CD4-positive, alpha-beta T cell treated with Interleukin-17A for 1 hour (primary cell): ENCODE results near the gene CNTNAP5.

Source experiments
- DNase-seq: peaks from one replicate; pipeline ENCODE4 v3.0.0-alpha.2; 2020

CNTNAP5 gene

DNA sequence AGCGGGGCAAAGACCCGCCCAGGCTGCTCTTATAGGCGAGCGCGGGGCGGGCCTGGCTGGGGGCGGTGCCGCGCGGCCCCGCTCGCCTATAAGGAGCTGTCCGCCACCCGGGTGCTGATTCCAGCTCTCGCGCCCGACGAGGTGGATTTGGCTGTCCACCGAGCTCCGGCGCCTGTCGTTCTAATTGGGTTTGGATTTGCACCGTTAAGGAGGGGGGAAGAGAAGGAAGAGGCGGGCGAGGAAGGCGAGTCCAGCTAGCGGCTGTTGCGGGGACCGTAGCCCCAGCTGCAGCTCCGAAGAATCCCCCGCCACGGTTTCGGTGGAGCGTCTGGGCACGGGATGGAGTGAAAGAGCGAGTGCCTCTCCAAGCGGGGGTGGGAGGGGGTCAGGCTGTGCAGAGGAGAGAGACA is at the start of gene CNTNAP5:
TSS of gene CNTNAP5 (plus strand) at position 117 of the 410 bp plus-strand sequence. CDS start 364 bp downstream, outside the sequence.
- no peak for DNase-seq

DNA sequence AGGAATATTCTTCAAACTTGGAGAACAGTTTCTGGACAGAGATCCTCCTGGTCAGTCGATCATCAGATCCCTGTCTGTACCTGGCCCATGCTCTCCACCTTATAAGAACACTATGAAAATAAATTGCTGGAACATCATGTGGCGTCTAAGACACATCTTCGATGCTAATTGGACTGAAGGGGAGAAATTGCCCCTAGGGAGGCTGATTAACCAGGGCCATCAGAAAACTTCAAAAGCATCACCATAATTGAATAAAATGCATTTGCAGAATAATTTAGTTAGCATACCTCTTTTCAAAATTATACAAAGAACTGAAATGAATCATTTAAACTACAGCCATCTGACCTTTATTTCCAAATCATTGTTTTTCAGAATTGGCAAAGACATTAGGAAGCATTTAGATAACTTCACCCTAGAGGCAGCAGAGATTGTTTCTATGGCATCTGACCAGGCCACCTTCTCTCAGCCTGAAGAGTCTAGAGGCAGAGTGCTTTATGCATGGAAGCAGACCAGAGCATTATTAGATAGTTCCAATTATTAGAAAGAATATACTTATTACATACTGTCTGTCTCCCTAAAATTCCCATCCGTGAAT is 48.9 kb upstream of the CNTNAP5 start:
- DNase-seq, result no peak

DNA sequence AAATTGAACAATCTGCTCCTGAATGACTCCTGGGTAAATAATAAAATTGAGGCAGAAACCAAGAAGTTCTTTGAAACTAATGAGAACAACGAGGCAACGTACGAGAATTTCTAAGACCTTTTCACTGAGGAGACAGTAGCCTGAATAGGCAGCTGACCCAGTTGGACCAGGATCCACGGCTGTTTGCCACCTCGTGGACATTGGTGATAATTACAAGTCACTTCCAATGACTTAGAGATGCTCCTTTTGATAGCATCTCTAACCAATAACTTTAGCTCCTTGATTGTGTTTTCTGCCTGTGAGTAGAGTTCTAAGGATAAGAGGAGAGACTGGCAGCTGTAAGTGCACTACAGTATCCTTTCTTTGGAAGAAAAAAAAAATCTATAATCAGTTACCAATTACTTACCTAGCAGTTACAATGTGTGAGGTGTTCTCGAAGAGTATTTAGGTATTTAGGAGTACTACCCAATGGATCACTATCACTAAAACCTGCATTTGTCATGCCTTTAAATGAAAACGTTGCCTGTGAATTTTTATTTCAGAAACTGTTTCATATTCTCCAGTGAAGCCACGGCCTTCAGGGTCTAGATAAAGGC is 31.3 kb upstream of the CNTNAP5 start:
- peak; percentile 1 for DNase-seq

DNA sequence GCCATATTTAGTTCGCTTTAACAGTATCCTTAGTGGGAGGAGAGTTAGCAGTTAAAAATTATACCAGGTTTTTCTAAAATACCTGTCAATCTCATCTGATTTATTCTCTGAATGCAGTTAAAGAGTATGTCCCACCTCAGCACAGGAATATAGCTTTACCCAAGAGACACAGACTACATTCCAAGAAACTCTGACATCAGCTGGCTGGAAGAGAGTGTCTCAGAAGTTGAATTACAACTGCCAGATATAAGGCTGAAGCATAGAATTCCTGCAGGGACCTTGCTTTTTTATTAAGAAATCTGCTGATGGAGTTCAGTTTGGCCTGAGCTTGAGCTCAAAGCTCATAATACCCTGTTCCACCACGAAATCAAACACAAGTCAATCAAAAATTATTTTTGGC is 25.4 kb upstream of the CNTNAP5 start:
- DNase-seq, result no peak

DNA sequence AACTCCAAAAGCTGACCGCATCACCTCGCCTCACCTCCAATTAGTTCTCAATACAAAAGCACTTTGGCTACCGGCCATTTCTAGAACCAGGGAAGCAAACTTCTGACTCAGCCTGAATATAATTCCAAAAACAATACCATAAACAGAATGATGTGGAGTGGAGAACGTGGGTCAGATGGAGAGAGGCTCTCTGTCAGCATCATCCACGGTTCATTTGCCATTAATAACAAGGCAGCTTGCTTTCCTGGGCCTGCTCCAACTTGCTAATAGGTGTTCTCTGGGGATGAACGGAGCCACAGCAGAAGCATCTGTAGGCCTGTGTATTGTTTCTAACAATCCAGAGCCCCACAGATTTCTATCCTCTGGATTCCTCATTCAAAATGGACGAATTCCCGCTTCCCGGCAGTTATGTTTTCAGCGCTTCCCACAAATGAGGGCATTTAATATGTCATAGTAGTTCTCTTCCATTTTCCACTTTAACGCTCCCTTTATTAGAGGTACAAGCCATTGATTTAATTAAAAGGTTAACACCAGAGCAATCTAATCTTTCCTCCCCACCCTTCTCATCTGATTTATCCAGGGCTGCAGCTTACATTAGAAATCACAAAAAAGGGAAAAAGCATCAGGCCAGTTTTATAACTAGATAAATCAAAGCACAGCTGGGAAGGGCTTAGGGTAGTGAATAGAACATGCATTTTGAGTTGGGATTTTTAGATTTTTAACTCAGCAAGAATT is 23.2 kb upstream of the CNTNAP5 start:
- DNase-seq, result no peak

DNA sequence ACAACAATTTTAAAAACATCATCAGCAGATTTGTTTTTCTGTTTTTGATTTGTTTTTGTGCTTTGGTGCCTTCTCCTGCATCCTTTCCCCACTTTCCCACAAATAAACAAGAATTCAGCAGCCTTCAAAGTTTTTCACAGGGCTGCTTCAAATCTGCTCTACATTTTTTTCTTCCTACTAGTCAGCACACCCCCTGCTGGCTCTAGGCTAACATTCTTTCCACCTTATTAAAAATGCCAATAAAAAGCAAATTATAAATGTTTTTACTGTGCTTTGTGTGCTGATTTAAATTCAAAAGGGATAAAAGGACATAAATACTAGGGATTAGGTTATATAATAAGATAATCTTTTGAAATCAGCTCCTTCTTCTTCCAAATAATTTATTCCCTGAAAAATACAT is 6.2 kb upstream of the CNTNAP5 start:
- DNase-seq, result no peak

DNA sequence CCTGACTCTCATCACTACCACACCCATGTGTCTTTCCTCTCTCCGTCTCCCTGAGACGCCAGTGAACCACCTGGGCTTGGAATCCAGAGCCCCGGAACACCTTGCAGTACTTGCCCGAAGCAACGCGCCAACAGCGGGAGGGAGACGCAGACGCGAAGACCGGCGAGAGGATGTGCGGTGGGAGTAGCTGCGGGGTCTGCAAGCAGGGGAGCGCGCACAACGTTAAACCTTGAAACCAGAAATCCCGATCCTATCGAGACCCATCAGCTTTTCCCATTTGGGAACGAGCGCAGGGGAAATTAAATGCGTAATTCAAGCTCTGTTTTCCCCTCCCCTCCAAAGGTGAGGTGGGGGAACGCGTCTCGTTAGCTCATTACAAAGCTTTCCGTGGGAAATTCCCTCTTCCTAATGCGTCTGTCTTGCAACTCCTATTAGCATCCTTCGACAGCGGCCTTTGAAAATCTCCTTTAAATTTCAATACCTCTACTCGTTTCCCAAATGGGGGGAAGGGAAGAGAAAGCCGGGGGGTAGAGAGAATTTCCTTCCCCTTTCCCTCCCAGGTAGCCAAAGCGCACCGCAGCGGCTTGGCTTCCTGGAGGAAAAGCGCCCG is 421 bp upstream of the CNTNAP5 start:
- no peak for DNase-seq

DNA sequence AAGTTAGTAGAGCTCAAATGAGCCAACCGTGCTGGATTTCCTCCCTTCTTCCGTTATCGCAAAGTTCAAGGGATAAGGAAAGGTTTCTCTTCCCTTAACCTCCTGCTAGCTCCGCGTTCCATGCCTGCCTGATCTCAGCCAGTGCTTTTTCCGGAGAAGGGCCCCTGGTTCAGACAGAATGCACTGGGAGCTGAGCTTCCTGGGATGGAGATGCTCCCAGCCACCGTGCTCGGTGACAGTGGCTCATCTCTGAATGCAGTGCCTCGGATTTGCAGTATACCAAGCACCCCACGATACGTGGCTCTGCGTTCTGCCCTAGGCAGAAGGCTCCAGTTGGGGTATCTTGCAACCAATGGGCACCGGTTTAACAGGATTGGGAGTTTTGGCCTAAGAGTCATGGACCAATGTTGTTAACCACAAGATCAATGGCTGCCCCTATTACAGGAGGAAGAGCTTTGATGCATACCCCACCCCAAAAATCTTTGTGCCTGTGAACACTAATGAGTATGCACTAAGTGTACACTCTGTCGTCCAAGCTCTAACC is 876 bp downstream of the CNTNAP5 start:
- DNase-seq, result no peak

DNA sequence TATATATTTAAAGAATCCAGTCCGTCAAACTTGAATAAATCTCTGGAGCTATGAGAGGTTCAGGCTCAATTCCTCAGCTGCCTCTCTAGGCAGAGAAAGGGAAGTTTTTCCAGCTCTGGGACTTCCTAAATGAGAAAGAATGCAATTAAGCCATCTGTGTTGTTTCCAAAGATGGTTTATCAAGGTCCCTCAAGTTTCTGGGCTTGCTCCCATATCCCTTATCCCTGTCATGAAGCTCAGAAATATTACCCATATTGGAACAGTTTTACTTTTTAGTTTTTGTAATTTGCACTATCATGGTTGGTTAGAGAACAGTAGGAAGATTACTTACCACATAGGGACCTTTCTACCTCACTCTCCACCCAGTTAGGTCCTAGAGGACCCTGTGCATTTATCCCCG is 1.4 kb downstream of the CNTNAP5 start:
- DNase-seq, result no peak

DNA sequence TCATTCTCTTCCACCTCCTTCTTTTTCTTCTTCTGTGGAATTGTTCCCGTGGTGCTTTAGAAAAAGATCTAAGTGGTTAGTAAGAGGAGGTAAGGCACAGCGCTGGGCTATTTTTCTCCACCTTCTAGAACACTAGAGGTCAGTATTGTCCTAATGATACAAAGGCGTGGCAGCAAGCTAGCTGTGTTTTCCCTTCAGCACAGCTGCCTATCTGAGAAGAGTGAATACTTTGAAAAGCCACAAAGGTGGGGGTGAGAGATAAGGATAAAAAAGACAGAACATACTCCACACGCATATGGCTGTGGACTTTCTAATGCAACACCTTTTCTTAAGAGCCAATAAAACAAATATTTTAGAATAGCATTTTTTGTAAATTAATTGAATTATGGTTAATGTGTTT is 2.1 kb downstream of the CNTNAP5 start:
- no peak for DNase-seq

DNA sequence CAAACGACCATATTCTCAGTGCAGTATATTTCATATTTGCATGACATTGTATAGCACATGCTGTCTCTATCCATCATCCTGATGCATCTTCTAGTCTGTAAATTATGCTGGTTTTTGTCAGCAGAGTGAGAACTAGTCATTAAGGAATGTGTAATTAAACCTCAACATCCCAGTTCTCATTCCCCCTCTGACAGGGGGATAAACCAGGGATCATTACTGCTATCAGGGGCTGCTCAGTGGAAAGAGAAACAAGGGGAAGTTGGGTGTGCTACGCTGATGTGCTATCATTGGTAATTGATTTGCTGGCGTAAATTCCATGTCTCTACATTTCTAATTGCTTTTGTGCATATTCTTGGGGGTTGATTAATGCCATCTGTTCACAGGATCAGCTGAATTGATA is 7.7 kb downstream of the CNTNAP5 start:
- no peak for DNase-seq

DNA sequence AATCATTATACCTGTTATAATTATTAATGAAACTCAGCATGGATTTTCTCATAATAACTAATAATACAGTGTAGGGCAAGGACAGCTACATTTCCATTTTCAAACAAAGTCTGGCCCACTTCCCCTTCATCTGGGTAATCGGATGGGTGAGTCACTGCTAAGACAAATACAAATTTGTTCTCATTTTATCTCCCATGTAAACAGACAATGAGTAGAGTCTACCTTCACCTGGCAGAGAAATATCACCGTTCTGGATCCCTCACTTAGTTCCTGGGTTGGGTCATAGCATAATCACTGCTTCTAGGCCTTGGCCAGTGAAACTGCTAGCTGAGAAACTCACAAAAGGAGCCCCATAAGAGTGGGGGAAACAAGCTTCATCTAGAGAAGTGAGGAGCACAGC is 9.2 kb downstream of the CNTNAP5 start:
- no peak for DNase-seq

DNA sequence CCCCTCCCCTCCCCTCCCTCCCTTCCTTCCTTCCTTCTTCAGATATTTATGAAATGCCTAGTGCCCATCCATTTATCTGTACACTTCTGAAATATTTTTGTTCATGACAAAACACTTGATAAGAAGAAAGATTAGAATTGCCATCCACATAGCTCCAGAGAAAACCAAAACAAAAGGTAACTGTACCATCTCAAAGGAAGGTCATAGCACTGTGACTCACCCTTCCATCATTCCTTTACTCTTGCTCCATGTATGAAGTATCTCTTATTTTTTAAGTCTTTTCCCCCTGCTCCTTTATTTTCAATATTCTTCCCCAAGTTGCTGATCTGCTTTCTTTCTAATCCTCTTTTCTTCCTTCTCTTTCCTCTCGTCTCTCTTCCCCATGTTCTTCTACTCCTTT is 9.9 kb downstream of the CNTNAP5 start:
- no peak for DNase-seq

DNA sequence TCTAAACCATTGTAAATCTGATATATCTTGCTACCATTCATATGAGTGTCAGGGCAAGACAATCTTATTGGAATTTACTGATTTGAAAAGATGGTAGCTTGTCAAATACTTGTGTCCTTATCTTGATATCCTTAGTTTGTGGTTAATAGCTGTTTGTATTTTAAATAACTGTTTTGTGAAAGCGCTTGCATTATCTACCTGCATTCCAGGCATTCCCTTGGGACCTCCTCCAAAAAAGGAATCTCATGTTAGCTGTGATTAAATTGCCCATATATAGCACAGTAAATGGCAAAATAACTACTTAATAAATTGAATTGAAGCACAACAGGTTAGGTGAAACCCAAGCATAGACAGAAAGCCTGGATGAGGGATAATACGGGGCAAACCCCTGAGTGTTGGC is 13.9 kb downstream of the CNTNAP5 start:
- DNase-seq, result no peak

DNA sequence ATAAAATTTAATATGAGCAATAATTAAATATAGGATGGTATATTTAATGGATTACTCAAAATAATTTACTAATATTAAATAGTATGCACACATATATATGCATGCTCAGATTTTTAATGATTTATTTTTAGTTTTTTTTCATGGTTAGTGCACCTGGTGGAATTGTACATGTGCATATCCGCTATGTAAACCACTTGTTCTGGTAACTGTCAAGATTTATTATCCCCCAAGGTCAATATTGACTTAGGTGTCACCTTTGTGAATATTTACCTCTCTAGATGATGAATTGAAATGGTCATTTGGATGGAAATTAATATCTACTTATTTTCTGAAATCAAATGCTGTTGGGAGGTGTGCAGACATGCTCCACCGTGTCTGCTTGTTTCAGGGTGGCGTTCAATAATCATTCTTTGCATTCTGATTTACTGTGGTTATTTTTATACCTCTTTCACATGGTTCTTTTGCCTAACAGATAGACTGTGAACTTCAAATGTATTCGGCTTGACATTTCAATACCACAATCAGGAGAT is 14.7 kb downstream of the CNTNAP5 start:
- DNase-seq, result no peak

DNA sequence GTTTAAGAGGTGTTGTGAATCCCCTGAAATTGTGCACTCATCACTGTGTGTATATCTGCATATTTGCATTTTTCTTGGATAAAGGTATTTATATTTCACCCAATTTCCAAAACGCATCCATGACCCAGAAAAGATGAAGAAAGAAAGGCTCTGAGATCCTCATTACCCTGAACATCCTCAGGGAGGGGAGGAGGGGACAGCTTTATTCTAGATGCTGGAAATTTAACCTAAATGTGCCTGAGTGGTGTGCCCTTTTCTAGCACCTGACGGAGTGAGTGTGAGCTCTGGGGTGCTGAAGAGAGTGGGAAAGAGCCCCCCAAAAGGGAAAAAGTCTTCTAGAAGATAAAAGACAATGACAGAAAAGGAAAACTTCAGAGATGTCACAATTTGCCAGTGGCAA is 20.8 kb downstream of the CNTNAP5 start:
- no peak for DNase-seq

DNA sequence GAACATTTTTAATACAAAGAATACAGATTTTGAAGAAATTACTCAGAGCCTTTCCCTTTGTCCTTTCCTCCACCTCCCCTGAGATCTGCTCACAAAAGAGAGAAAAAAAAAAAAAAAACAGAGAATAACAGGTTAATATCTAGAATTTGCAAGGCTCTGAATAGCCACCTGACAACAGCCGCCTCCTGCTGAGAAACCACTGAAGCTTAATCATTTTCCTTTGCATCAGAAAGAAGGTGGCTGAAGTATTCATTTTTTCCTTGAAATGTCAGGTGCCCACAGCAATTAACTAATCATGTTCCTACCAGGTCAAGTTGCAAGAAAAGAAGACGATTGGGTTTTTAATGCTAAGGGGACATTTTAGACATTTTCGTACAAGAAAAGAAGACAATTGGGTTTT is 21.2 kb downstream of the CNTNAP5 start:
- DNase-seq, result no peak

DNA sequence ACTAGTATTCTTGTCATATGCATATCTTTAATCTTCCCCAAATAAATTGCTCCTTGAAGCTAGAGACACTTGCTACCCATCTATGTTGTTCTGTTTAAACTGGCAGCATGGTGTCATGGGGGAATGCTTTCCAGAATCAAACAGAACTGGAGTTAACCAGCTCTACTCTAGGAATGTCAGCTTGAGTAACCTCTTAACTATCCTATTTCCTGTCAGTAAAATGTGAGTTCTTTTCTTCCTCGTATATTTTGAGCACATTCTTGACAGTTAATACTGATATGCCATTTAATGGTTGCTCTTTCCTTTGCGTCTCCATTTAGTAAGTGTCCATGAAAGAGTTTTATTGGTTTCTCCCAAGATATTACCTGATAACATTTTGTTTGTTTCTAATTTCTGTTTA is 23.0 kb downstream of the CNTNAP5 start:
- no peak for DNase-seq

DNA sequence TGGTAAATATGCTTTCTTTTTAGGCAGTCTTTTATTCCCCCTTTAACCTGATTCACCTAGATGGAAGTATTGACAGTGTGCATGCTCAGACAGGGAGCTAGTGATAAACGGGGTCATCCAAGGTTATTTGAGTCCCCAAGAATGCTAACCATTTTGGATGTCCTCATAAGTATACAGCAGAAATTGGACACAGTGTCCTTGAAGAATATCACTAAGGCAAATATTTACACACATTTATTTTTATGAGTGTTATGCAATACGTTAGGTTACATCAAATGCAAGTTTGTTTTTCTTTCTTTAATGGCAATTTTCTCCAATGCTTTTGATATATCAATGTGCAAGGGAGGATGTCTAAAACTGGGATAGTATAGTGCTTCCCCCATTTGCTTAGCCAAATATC is 23.6 kb downstream of the CNTNAP5 start:
- no peak for DNase-seq

DNA sequence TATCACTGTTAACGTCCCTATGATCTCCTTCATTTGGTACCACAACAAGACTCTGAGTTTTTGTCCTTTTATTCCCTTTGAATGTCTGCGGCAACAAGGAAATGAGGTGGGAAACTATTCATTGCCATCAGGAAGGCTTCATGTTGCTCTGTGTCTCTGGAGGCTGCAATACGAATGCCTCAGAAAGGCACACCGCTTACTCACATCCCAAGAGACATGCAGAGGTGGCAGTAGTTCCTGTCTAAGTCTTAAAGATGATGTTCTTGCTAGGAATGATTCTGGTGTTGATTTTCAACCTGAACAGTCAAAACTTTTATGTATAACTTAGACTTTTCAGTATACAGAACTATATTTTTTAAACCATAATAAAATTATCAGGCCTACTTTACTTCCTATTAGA is 24.0 kb downstream of the CNTNAP5 start:
- no peak for DNase-seq

DNA sequence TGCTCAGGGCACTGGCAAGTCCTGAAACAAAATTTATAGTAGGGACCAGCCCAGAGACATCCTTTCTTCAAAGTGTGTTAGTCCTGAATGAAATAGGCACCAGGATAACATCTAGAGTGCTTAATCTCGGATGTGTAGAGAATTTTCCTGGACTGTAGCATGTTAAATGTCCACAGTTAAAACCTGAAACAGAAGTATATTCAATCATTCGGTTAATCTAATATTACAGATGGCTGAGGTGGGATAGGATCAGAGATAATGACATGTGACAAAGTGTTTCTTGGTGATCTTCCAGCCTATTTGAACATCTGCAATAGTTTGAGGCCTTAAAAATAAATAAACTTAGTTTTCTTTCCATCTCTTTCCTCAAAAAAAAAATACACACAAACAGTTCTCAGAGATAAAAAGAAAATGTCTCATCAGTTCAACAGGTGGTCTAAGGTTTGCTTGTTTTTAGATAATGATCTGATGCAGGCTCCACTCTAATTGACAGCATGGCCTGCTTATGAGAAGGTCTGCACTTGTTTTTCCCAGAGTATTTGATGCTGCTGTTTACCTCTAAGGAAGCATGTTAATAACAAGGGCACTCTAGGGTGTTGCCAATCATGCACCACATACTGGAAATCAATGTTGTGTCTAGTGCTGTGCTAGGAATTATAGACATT is 25.9 kb downstream of the CNTNAP5 start:
- DNase-seq, result no peak

DNA sequence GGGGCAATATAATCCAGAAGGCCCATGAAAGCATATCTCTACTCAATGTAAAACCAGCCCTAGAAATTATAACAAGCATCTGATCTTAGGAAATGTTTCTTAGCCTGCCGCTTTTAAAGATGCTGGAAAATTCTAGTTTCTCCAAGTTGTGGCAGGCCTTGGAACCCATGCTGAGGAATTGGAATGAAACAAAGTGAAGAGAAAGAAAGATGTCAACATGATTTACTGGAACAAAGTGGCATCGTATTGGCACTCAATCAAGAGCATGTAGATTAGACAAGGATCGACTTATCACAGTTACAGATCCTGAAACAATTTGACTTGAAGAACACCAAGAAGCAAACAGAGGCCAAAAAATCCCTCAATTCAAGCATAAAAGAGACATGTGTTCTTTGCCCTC is 28.7 kb downstream of the CNTNAP5 start:
- no peak for DNase-seq

DNA sequence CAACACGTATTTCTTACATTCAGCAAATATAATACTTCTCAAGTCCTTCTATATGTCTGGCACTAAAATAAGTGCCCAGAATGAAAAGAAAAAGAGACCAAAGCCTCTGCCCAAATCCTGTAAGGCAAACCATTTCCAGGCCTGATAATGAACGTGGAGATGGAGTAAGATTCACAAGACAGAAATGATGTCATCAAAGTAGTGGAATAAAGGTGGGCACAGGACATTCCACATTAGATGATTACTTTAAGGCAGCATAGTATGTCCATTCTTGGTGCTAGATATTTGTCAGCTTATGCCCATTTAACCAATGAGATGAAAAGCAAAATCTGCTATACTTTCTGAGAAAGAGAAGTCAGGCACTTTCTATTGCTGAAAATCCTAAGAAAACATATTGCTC is 38.5 kb downstream of the CNTNAP5 start:
- DNase-seq, result no peak
